HG02588 (cell line): ENCODE measurements around the gene DLK2.
"Not testable (repeated sequence)": the region's sequence is repeated elsewhere in the genome, so short reads cannot be mapped to it uniquely, and the experiment has no call there.

Experiments used
- ATAC-seq: cut with Tn5 transposase; IDR thresholded peaks from one replicate; pipeline ENCODE4 v1.9.1; 2021; ENCODE audit warnings: mild to moderate bottlenecking, moderate library complexity; ENCODE audit not compliant: unreplicated experiment

DLK2 gene

DNA sequence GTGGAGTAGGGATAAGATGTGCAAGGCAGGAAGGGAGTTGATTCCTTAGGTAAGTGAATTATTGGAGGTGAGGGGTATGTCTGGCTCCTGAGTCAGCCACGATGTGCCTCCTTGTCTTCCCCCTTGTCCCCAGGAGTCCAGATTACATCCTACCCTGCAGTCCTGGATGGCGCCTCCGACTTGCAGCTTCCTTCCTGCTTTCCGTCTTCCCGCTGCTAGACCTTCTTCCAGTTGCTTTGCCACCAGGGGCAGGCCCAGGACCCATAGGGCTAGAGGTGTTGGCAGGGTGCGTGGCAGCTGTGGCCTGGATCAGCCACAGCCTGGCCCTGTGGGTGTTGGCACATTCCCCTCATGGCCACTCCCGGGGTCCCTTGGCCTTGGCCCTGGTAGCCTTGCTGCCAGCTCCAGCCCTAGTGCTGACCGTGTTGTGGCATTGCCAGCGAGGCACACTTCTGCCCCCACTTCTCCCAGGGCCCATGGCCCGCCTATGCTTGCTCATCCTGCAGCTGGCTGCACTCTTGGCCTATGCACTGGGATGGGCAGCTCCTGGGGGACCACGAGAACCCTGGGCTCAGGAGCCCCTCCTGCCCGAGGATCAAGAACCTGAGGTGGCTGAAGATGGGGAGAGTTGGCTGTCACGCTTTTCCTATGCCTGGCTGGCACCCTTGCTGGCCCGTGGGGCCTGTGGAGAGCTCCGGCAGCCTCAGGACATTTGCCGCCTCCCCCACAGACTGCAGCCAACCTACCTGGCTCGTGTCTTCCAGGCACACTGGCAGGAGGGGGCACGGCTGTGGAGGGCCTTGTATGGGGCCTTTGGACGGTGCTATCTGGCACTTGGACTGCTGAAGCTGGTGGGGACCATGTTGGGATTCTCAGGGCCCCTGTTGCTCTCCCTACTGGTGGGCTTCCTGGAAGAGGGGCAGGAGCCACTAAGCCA lies 23.1 kb downstream of the DLK2 start:
- no peak for ATAC-seq

DNA sequence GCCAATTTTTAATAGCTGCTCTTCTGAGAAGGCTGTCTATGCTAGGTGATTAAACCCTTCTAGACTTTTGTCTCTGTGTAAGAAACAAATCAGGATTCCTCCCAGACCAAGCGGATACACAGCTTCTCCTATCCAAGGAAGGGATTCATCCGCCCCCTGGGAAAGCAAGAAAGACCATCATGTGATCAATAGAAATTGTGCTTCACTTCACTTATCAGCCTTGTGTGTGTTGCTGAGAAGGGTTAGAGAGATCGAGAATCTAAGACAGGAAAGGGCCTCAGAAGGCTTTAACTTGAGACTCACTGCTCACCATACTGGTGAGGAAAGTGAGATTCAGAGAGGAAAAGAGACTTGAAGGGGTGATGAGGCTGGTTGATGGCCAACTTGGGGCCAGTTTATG lies 26.5 kb downstream of the DLK2 start:
- no peak for ATAC-seq

DNA sequence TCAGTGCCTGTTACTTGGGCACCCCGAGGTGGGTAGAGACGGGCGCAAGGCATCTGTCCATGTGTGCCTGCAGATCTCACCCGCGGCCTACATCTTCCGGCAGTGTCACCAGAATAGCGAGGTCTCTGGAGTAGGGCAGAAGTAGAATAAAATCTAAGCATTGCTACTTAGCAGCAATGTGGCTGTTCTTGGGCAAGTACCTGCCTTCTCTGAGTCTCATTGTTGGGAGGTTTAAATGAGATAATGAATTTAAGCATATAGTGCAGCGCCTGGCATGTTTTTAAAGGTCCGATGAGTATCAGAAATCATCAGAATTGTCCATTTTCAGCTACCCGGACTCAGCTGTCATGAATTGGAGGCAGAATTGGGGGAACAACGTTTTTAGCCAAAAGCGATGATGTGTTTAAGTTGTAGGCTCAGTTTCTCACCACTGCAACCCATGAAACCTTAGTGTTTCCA lies 27.2 kb downstream of the DLK2 start:
- ATAC-seq = no peak

DNA sequence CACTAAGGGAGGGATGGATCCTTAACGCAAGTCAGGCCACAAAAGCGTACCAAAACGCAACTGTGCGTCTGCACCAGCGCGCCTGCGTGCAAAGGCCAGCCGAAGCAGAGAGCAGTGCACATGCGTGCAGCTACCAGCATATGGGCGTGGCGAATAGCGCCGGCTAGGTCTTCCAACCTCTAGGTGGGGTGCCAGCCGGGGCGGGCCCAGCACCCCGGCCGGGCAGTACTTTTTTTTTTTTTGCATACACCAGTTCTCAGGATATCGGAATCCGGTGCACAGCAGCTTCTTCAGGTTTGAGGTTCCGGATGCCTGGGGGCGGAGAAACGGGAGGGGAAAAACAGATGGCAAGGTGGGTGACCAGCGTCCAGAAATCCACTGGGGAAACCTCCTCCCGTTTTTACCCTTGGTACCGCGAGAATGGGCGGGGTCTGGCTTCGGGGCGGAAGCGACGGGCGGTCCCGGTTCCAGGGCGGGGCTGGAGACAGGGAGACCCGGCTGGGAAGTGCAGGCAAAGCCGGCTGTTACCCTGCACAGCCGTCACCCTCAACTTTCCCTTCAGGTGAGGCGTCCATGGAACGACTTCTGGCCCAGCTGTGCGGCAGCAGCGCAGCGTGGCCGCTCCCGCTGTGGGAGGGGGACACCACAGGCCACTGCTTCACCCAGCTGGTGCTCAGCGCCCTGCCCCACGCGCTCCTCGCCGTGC lies 27.8 kb downstream of the DLK2 start, which contains the start of gene ABCC10:
Gene ABCC10, plus strand, starts transcription at position 136 of the 706 bp plus-strand sequence. Its CDS starts 438 bp downstream, at position 574.
- peak; percentile 86 for ATAC-seq

DNA sequence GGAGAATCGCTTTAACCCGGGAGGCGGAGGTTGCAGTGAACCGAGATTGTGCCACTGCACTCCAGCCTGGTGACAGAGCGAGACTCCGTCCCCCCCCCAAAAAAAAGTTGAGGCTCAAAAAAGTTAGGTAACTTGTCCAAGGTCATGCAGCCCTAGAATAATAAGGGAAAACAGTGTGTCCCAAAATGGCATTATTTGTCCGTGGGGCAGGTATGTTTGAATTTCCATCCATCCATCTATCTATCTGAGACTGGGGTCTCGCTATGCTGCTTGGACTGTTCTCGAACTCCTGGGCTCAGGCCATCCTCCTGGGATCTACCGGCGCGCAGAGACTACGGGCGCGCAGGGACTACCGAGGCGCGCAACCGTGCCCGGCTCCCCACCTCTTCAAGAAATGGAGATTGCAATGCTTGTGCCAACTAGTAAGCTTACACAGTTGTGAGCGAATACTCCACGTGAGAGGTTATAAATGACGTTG lies 28.4 kb downstream of the DLK2 start:
- ATAC-seq = no peak

DNA sequence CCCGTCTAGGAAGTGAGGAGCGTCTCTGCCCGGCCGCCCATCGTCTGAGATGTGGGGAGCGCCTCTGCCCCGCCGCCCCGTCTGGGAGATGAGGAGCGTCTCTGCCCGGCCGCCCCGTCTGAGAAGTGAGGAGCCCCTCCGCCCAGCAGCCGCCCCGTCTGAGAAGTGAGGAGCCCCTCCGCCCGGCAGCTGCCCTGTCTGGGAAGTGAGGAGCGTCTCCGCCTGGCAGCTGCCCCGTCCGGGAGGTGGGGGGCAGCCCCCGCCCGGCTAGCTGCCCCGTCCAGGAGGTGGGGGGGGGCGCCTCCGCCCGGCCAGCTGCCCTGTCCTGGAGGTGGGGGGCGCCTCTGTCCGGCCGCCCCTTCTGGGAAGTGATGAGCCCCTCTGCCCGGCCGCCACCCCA lies 30.3 kb downstream of the DLK2 start:
- ATAC-seq = not testable (repeated sequence)

DNA sequence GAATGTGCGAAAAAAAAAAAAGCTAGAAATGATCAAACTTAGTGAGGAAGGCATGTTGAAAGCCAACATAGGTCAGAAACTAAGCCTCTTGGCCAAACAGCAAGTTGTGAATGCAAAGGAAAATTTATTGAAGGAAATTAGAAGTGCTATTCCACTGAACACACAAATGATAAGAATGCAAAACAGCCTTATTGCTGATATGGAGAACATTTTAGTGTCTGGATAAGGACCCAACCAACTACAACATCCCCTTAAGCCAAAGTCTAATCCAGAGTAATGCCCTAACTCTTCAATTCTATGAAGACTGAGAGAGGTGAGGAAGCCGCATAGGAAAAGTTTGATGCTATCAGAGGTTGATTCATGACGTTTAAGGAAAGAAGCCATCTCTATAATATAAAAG lies 33.5 kb downstream of the DLK2 start:
- ATAC-seq = no peak

DNA sequence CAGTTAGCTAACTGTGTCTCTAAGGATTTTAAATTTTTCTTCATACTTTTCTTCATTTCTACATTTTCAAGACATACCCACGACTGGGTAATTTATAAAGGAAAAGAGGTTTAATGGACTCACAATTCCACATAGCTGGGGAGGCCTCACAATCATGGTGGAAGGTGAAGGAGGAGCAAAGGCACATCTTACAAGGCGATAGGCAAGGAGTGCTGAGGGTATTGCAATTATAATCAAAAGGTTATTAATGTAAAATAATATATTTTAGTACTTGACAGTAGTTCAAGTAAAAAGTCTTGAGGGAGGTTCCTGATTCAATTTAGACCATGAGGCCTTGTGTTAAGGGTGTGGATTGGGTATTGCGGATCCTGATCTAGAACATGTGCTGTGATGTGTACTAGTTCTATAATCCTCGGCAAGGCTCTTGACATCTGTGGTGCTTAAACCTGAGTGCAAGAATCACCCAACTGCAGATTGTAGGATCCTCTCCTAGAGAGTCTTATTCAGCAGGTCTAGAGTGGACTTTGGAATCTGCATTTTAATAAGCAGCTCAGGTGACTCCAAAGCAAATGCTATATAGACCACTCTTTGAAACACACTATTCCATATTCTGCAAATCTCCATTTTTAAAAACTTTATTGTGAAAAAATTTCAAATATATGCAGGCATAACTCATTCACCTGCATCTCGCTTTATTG lies 35.2 kb downstream of the DLK2 start:
- ATAC-seq = no peak

DNA sequence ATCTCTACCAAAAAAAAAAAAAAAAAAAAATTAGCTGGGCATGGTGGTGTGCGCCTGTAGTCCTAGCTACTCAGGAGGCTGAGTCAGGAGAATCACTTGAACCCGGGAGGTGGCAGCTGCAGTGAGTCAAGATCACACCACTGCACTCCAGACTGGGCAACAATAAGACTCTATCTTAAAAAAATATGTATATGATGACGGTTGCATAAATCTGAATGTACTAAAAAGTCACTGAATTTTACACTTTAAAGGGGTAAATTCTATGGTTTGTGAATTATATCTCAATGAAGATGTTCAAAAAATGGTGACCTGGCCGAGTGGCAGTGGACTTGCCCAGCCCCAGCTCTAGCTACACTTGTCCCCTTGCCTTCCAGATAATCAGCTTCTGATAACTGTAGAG lies 38.4 kb downstream of the DLK2 start:
- no peak for ATAC-seq

DNA sequence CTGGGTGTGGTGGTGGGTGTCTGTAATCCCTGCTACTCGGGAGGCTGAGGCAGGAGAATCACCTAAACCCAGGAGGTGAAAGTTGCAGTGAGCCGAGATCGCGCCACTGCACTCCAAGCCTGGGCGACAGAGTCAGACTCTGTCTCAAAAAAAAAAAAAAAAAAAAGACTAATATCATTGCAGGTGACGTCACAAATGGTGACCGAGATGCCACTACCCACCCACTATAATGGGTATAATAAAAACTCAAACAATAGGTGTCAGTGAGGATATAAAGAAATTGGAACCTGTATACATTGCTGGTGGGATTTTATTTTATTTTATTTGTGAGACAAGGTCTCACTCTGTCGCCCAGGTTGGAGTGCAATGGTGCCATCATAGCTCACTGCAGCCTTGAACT lies 40.1 kb downstream of the DLK2 start:
- not testable (repeated sequence) for ATAC-seq

DNA sequence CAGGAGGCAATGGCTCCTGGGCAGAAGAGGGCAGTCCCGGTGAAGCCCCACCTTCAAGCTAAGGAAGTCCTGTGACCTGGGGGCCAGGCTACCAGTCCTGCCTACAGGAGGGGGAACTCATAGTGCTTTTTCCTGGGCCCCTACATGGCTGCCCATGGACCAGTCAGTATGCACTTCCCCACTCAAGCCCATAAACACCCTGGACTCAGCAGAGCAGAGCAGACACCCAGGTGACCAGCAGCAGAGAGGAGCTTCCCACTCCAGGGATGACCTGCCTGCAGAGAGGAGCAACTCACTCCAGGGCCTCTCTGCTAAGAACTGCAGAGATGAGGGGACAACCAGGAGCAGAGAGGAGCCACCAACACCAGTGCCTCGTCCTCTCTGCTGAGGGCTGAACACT lies 42.3 kb downstream of the DLK2 start:
- no peak for ATAC-seq

DNA sequence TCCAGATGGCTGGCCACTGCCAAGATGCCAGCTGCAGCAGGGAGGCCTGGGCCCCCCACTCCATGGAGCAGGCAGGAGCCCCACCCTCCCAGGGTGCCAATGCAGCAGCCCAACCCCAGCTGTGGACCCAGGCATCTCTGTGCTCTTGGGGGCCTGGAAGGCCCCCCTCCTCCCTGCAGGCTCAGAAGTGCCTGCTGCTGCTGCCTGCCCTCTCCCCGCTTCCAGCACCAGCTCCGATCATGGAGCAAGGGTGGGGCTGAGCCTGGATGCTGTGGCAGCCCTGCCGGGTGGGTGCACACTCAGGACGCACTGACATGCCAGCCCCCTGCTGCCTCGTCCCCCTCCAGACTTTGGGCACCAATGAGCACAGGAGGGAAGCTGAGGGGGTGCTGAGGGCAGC lies 42.8 kb downstream of the DLK2 start:
- no peak for ATAC-seq

DNA sequence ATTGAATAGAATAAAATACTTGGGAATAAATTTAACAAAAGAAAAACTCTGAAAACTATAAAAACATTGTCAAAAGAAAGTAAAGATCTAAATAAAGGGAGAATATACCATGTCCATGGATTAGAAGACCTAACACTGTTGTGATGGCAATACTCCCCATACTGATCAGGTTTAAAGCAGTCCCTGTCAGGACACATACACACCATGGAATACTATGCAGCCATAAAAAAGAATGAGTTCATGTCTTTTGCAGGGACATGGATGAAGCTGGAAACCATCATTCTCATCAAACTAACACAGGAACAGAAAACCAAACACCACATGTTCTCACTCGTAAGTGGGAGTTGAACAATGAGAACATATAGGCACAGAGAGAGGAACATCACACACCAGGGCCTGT lies 44.6 kb downstream of the DLK2 start:
- ATAC-seq = not testable (repeated sequence)

DNA sequence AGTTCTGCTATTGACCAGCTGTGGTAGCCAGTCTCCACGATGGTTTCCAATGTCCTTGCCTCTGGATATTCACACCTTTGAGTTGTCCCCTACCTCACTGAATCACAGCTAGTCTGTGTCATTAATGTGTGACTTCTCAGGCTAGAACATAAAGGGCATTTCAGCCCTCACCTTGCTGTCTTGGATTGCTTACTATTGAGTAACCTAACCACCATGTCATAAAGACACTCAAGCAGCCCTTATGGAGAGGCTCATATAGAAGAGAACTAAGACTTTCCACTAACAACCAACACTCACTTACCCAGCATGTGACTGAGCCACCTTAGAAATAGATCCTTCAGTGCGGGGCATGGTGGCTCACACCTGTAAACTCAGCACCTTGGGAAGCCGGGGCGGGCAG lies 47.1 kb downstream of the DLK2 start:
- ATAC-seq = no peak

DNA sequence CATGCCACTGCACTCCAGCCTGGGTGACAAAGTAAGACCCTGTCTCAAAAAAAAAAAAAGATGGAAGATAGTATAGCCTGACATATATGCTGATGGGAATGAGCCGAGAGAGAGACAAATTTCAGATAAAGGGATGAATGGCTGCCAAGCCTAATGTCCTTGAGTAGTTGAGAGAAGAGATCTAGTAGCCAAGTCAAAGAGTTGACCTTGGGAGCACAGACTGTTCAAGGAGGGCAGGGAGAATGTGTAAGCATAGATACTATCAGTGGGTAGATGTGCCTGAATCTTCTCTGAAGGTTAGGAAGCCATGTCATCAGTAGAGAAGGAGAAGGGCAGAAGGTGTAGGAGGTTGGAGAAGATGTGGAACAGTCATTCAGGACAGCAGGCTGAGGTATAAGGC lies 48.1 kb downstream of the DLK2 start:
- no peak for ATAC-seq

DNA sequence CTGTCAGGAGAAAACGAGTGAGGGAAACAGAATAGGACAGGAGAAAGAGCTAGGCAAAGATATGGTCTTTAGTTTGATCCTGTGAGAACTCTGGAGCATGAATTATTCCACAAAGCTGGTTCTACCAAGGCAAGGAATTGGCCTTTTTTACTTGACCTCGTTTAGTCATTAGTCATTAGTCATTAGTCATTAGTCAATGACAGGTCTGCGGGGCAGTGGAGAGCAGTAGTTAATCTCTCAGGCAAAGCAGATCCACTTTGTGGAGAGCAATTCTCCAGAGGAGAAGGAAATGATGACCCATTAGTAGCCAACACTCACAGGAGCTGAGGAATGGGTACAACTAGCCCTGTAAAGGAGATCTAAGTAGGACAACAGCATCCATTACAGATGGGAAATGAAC lies 50.0 kb downstream of the DLK2 start:
- no peak for ATAC-seq

DNA sequence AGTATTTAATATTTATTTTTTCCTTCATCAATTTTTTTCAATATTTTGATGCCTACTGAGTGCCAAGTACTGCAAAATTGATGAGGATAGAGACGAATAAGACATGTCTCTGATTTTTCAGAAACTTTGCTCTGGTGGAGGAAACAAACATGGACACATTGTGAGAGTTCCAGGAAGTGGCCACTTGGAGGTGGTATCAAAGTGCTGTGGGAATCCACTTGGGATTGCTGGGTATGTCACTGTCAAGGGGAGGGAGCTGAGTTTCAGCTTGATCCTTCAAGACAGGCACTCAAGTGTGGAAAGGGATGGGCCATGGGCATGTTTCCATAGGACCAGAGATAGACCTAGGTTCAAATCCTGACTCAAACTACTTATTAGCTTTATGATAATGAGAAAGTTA lies 52.5 kb downstream of the DLK2 start:
- ATAC-seq = no peak

DNA sequence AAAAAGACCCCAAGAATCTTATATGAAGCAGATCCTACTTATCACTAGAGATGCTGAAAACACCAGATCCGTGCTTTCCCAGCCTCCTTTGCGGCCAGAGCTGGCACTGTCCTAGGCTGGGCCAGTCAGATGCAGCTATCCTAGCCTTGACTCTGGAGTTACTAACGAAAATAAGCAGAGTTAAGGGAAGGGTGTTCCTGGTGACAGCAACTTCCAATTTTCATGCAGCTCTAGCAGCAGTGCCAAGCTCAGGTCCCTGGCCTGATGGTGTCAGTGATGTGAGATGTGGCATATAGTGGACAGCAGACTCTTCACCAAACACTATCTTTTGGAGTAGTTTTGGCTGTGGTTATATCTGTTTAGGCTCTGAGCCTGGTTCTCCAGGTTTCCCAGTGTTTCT lies 53.6 kb downstream of the DLK2 start:
- ATAC-seq = no peak
